GM12878 (cell line): ENCODE data around the gene CACFD1.

Source experiments
- CHD2 ChIP-seq: IDR thresholded peaks from 2 replicates; pipeline ENCODE4 v1.6.1; 2011; ENCODE audit warnings: low read depth, low read length, improper control_type of control experiment, borderline replicate concordance
- CTCF ChIP-seq, 3 experiments: IDR thresholded peaks in 2 of 3; conservative IDR thresholded peaks in 1 of 3; 2 replicates each; pipeline ENCODE4 v1.5.1; 2011; ENCODE audit warnings: low read depth in 3 of 3, low read length in 3 of 3, mild to moderate bottlenecking in 3 of 3, control low read depth in 2 of 3, moderate library complexity in 2 of 3, inconsistent platforms in 1 of 3, mixed read lengths in 1 of 3; ENCODE audit not compliant: control insufficient read depth in 2 of 3, insufficient read depth in 1 of 3; ENCODE audit errors: extremely low read depth in 1 of 3
- FOS ChIP-seq: IDR thresholded peaks from 3 replicates; pipeline ENCODE4 v1.6.1; 2011; ENCODE audit warnings: borderline replicate concordance; ENCODE audit not compliant: insufficient read length; ENCODE audit errors: extremely low read depth
- GABPA ChIP-seq: IDR thresholded peaks from 2 replicates; pipeline ENCODE4 v1.6.1; 2014; ENCODE audit warnings: antibody characterized with exemption, low read depth, mild to moderate bottlenecking, inconsistent platforms
- NR2C2 ChIP-seq: IDR thresholded peaks from 2 replicates; pipeline ENCODE4 v1.6.1; 2011; ENCODE audit warnings: borderline replicate concordance, low read depth; ENCODE audit not compliant: control insufficient read depth, insufficient read length
- POLR2AphosphoS5 ChIP-seq: IDR thresholded peaks from 2 replicates; pipeline ENCODE4 v1.6.1; 2011; ENCODE audit warnings: mild to moderate bottlenecking, low read length, inconsistent platforms
- RCOR1 ChIP-seq: conservative IDR thresholded peaks from 2 replicates; pipeline ENCODE4 v1.6.1; 2012; ENCODE audit warnings: low read depth, low read length, improper control_type of control experiment
- RFX5 ChIP-seq: IDR thresholded peaks from 2 replicates; pipeline ENCODE4 v1.6.1; 2011; ENCODE audit warnings: low read depth, low read length, improper control_type of control experiment
- SPI1 ChIP-seq: IDR thresholded peaks from 2 replicates; pipeline ENCODE4 v1.6.1; 2011; ENCODE audit warnings: low read depth, mild to moderate bottlenecking, low read length, moderate library complexity, borderline replicate concordance; ENCODE audit not compliant: insufficient read depth
- YY1 ChIP-seq: IDR thresholded peaks from 2 replicates; pipeline ENCODE4 v1.6.1; 2011; ENCODE audit warnings: low read depth, mild to moderate bottlenecking, low read length
- TF ChIP-seq, protein P1 (sequence below): IDR thresholded peaks from 2 replicates; pipeline ENCODE4 v1.6.1; 2012; ENCODE audit warnings: low read length, inconsistent platforms

DNA sequence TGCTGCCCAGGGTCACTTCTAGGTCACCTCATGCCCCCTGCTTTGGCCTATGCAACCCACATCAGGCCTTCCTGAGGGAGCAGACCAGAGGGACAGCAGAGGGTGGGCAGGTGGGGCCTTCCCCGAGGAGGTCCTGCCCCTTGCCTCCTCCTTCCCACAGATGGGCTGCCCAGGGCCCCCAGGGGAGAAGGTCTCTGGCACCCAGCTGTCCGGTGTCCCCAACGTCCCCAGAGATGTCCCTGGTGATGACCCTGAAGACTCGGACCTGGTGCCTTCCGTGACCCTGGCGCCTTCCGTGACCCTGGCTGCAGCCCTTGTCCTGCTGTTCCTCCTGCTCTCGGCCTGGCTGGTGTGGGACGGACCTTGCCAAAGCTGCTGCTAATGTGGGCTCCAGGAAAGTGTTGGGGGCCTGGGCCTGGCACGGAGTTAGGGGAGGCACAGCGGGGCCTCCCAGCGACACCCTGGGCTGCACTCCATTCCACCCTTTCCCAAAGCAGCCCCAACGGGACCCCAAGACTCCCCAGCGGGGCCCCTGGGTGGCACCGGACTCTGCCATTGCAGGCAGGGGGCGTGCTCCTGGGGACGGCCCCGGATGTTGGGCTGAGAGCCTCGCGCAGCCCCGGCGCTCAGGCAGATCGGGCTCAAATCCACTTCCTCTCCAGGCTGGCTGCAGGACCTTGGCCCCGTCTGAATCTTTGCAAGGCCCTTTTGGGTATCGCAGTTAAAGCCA is 25.9 kb downstream of the CACFD1 start:
- TF ChIP-seq CTCF (IDR thresholded peaks at IDR 0.05 in 2 of 3, conservative IDR thresholded peaks at IDR 0.05 in 1 of 3; ENCODE audit: control insufficient read depth in 2 of 3, extremely low read depth in 1 of 3, insufficient read depth in 1 of 3, low read depth in 3 of 3, low read length in 3 of 3) (no peak), RCOR1 (no peak), GABPA (no peak), SPI1 (peak; percentile 42; the same call in 1 of the 2 replicates), YY1 (no peak), CHD2 (no peak), NR2C2 (no peak), FOS (no peak), POLR2AphosphoS5 (no peak), RFX5 (no peak)
- TF ChIP-seq, protein P1, sequence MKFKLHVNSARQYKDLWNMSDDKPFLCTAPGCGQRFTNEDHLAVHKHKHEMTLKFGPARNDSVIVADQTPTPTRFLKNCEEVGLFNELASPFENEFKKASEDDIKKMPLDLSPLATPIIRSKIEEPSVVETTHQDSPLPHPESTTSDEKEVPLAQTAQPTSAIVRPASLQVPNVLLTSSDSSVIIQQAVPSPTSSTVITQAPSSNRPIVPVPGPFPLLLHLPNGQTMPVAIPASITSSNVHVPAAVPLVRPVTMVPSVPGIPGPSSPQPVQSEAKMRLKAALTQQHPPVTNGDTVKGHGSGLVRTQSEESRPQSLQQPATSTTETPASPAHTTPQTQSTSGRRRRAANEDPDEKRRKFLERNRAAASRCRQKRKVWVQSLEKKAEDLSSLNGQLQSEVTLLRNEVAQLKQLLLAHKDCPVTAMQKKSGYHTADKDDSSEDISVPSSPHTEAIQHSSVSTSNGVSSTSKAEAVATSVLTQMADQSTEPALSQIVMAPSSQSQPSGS, result no peak
